ENCODE measurements around the gene ZSWIM5.
"Not testable (repeated sequence)": the region's sequence is repeated elsewhere in the genome, so short reads cannot be mapped to it uniquely, and the experiment has no call there.

GRCh38 chr1:45106864-45107263, 99.5 kb downstream of the ZSWIM5 start:
- not testable (repeated sequence) for TF ChIP-seq POLR2AphosphoS5, CTCF, POLR2A (IDR thresholded peaks at IDR 0.05)

All from transverse colon (tissue), 4 donors.